ENCODE data around the gene TAF13.

- TF ChIP-seq, protein P1, sequence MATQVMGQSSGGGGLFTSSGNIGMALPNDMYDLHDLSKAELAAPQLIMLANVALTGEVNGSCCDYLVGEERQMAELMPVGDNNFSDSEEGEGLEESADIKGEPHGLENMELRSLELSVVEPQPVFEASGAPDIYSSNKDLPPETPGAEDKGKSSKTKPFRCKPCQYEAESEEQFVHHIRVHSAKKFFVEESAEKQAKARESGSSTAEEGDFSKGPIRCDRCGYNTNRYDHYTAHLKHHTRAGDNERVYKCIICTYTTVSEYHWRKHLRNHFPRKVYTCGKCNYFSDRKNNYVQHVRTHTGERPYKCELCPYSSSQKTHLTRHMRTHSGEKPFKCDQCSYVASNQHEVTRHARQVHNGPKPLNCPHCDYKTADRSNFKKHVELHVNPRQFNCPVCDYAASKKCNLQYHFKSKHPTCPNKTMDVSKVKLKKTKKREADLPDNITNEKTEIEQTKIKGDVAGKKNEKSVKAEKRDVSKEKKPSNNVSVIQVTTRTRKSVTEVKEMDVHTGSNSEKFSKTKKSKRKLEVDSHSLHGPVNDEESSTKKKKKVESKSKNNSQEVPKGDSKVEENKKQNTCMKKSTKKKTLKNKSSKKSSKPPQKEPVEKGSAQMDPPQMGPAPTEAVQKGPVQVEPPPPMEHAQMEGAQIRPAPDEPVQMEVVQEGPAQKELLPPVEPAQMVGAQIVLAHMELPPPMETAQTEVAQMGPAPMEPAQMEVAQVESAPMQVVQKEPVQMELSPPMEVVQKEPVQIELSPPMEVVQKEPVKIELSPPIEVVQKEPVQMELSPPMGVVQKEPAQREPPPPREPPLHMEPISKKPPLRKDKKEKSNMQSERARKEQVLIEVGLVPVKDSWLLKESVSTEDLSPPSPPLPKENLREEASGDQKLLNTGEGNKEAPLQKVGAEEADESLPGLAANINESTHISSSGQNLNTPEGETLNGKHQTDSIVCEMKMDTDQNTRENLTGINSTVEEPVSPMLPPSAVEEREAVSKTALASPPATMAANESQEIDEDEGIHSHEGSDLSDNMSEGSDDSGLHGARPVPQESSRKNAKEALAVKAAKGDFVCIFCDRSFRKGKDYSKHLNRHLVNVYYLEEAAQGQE (IDR thresholded peaks at IDR 0.05; ENCODE audit: insufficient read depth in 1 of 2, low read depth in 2 of 2, low read length in 2 of 2), result no peak
- no peak for TF ChIP-seq FOXP2 (optimal IDR thresholded peaks at IDR 0.05; ENCODE audit: borderline replicate concordance, extremely low read depth, extremely low read length, insufficient read depth)
- no peak for TF ChIP-seq POLR2AphosphoS5 (IDR thresholded peaks at IDR 0.05; ENCODE audit: low read depth, low read length)
- no peak for TF ChIP-seq TAF1 (IDR thresholded peaks at IDR 0.05; ENCODE audit: borderline replicate concordance, insufficient read depth, low read length)
Measured at GRCh38 chr1:109091078-109091838, 15.5 kb upstream of the TAF13 start.
